ENCODE measurements around the gene CLCN6.

The CLCN6 gene

GRCh38 chr1:11833900-11834299, 27.9 kb downstream of the CLCN6 start:
- Histone ChIP-seq H3K79me2 (ENCODE audit: low read length) (no peaks in the 10 kb centered on the region), H3K27me3 (ENCODE audit: low read depth, low read length) (no peaks in the 10 kb centered on the region), H3K36me3 (replicated peaks; ENCODE audit: low read depth, low read length) (peaks cover 9% of the 10 kb centered on the region), H4K20me1 (ENCODE audit: insufficient read depth, low read length) (no peaks in the 10 kb centered on the region), H3K9ac (ENCODE audit: low read length) (no peak overlapping the region), H3K9me3 (ENCODE audit: insufficient read depth, low read length) (no peaks in the 10 kb centered on the region), H3K4me3 (ENCODE audit: low read length) (no peak overlapping the region), H2AFZ (ENCODE audit: low read depth, low read length) (no peak overlapping the region), H3K4me2 (ENCODE audit: low read length) (no peak overlapping the region), H3K4me1 (ENCODE audit: low read length) (no peaks in the 10 kb centered on the region), H3K27ac (ENCODE audit: low read length) (no peak overlapping the region)
- TF ChIP-seq EZH2phosphoT487 (IDR thresholded peaks at IDR 0.05; ENCODE audit: low read depth) (no peak), CTCF (IDR thresholded peaks at IDR 0.05; ENCODE audit: low read depth, low read length) (no peak)

GRCh38 chr1:11835441-11836225, 29.6 kb downstream of the CLCN6 start:
- H3K9ac ChIP-seq (ENCODE audit: low read length), result no peak overlapping the region
- TF ChIP-seq CTCF (IDR thresholded peaks at IDR 0.05; ENCODE audit: low read depth, low read length) (no peak), EZH2phosphoT487 (IDR thresholded peaks at IDR 0.05; ENCODE audit: low read depth) (no peak)
- no peaks in the 10 kb centered on the region for H3K9me3 ChIP-seq (ENCODE audit: insufficient read depth, low read length)
- H3K79me2 ChIP-seq (ENCODE audit: low read length), result no peaks in the 10 kb centered on the region
- H4K20me1 ChIP-seq (ENCODE audit: insufficient read depth, low read length), result no peaks in the 10 kb centered on the region
- no peaks in the 10 kb centered on the region for H3K4me1 ChIP-seq (ENCODE audit: low read length)
- no peak overlapping the region for H2AFZ ChIP-seq (ENCODE audit: low read depth, low read length)
- H3K27ac ChIP-seq (ENCODE audit: low read length), result no peak overlapping the region
- no peak overlapping the region for H3K4me3 ChIP-seq (ENCODE audit: low read length)
- peaks cover 9% of the 10 kb centered on the region for H3K36me3 ChIP-seq (replicated peaks; ENCODE audit: low read depth, low read length)
- no peaks in the 10 kb centered on the region for H3K27me3 ChIP-seq (ENCODE audit: low read depth, low read length)
- H3K4me2 ChIP-seq (ENCODE audit: low read length), result no peak overlapping the region

- H3K79me2 ChIP-seq (ENCODE audit: low read length), result no peaks in the 10 kb centered on the region
- no peaks in the 10 kb centered on the region for H3K4me1 ChIP-seq (ENCODE audit: low read length)
- no peak overlapping the region for H2AFZ ChIP-seq (ENCODE audit: low read depth, low read length)
- H3K27ac ChIP-seq (ENCODE audit: low read length), result no peak overlapping the region
- TF ChIP-seq CTCF (IDR thresholded peaks at IDR 0.05; ENCODE audit: low read depth, low read length) (no peak), EZH2phosphoT487 (IDR thresholded peaks at IDR 0.05; ENCODE audit: low read depth) (no peak)
- H4K20me1 ChIP-seq (ENCODE audit: insufficient read depth, low read length), result no peaks in the 10 kb centered on the region
- no peaks in the 10 kb centered on the region for H3K9me3 ChIP-seq (ENCODE audit: insufficient read depth, low read length)
- H3K4me2 ChIP-seq (ENCODE audit: low read length), result no peak overlapping the region
- H3K36me3 ChIP-seq (replicated peaks; ENCODE audit: low read depth, low read length), result peaks cover 12% of the 10 kb centered on the region
- no peak overlapping the region for H3K9ac ChIP-seq (ENCODE audit: low read length)
- H3K27me3 ChIP-seq (ENCODE audit: low read depth, low read length), result no peaks in the 10 kb centered on the region
- H3K4me3 ChIP-seq (ENCODE audit: low read length), result no peak overlapping the region
These were observed 31.2 kb downstream of the CLCN6 start for GRCh38 chr1:11836955-11837766.

- H4K20me1 ChIP-seq (ENCODE audit: insufficient read depth, low read length), result no peaks in the 10 kb centered on the region
- H3K36me3 ChIP-seq (replicated peaks; ENCODE audit: low read depth, low read length), result peaks cover 12% of the 10 kb centered on the region
- H3K4me3 ChIP-seq (ENCODE audit: low read length), result no peak overlapping the region
- no peaks in the 10 kb centered on the region for H3K9me3 ChIP-seq (ENCODE audit: insufficient read depth, low read length)
- H3K27ac ChIP-seq (ENCODE audit: low read length), result no peak overlapping the region
- no peaks in the 10 kb centered on the region for H3K79me2 ChIP-seq (ENCODE audit: low read length)
- no peak overlapping the region for H2AFZ ChIP-seq (ENCODE audit: low read depth, low read length)
- no peaks in the 10 kb centered on the region for H3K4me1 ChIP-seq (ENCODE audit: low read length)
- TF ChIP-seq EZH2phosphoT487 (IDR thresholded peaks at IDR 0.05; ENCODE audit: low read depth) (no peak), CTCF (IDR thresholded peaks at IDR 0.05; ENCODE audit: low read depth, low read length) (no peak)
- H3K9ac ChIP-seq (ENCODE audit: low read length), result no peak overlapping the region
- H3K4me2 ChIP-seq (ENCODE audit: low read length), result no peak overlapping the region
- H3K27me3 ChIP-seq (ENCODE audit: low read depth, low read length), result no peaks in the 10 kb centered on the region
These were observed 31.9 kb downstream of the CLCN6 start for GRCh38 chr1:11837767-11838348.
